DOHH2 (cell line): ENCODE measurements around the gene KANK4.

Experiments
- EZH2phosphoT487 ChIP-seq: fragments of 200-600 bp; sonication (generic); IDR thresholded peaks from 2 replicates; pipeline ENCODE4 v1.6.1; 2017; ENCODE audit warnings: borderline replicate concordance, mild to moderate bottlenecking, antibody characterized with exemption, low read length, moderate library complexity, mixed read lengths
- TF ChIP-seq, protein P1 (sequence below): fragments of 200-600 bp; sonication (generic); IDR thresholded peaks from one replicate; pipeline ENCODE4 v1.5.1; 2014; ENCODE audit warnings: antibody characterized with exemption, mild to moderate bottlenecking, low read depth, low read length; ENCODE audit not compliant: poor library complexity, severe bottlenecking

DNA sequence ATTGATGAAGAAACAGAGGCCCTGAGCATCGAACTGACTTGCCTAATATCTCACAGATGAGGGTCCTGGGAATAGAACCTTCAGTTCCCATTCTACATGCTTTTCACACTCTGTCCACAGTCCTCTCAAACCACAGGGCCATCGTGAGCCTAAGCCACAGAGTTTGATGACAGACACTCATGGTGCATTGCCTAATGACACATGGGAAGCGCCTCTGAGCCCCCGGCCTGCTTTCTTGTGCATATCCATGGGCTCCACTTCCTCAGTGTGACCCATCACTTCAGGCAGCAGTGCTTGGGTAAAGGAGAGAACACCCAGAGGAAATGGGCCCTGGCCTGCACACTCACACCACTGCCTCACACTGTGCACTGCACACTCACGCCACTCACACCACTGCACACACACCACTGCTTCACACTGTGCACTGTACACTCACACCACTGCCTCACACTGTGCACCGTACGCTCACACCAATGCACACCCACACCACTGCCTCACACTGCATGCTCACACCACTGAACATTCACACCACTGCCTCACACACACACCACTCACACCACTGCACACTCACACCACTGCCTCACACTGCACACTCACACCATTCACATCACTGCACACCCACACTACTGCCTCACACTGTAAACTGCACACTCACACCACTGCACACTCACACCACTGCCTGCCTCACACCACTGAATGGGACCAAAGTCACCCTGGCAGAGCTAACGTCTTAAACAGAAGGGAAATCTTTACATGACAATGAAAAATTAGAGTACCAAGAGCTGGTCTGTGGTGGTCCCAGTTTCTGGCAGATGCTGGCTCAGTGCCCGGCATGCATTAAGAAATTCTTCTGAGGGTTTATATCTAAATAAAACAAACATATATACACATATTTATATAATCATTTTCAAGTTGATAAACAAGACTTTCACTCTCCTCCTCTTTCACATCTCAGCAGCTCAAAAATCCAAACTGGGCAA is 53.0 kb downstream of the KANK4 start:
- TF ChIP-seq, protein P1, sequence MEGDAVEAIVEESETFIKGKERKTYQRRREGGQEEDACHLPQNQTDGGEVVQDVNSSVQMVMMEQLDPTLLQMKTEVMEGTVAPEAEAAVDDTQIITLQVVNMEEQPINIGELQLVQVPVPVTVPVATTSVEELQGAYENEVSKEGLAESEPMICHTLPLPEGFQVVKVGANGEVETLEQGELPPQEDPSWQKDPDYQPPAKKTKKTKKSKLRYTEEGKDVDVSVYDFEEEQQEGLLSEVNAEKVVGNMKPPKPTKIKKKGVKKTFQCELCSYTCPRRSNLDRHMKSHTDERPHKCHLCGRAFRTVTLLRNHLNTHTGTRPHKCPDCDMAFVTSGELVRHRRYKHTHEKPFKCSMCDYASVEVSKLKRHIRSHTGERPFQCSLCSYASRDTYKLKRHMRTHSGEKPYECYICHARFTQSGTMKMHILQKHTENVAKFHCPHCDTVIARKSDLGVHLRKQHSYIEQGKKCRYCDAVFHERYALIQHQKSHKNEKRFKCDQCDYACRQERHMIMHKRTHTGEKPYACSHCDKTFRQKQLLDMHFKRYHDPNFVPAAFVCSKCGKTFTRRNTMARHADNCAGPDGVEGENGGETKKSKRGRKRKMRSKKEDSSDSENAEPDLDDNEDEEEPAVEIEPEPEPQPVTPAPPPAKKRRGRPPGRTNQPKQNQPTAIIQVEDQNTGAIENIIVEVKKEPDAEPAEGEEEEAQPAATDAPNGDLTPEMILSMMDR, result no peak
- TF ChIP-seq EZH2phosphoT487, result no peak
